Stimulated activated CD4-positive, alpha-beta T cell treated with anti-CD3 and anti-CD28 coated beads, Interleukin-4, amount 100 ng/mL, for 4 hours (primary cell): ENCODE data around the gene NCAN.

Experiments
- DNase-seq, 2 experiments: peaks; one replicate each; pipeline ENCODE4 v3.0.0-alpha.2; 2020

Gene NCAN

GRCh38 chr19:19262190-19263057, 50.7 kb downstream of the NCAN start:
- DNase-seq: no peak

- DNase-seq: no peak
Observed at GRCh38 chr19:19263886-19264487, 52.2 kb downstream of the NCAN start.

- DNase-seq: no peak
Observed at GRCh38 chr19:19267305-19267704, 55.5 kb downstream of the NCAN start.

- no peak for DNase-seq
Observed at GRCh38 chr19:19268453-19269385, 57.0 kb downstream of the NCAN start.

GRCh38 chr19:19269952-19270694, 58.4 kb downstream of the NCAN start:
- DNase-seq: no peak

- no peak for DNase-seq
Observed at GRCh38 chr19:19270749-19271571, 59.2 kb downstream of the NCAN start.

GRCh38 chr19:19271828-19272599, 60.3 kb downstream of the NCAN start:
- DNase-seq: no peak

- DNase-seq: no peak
Observed at GRCh38 chr19:19274146-19274545, 62.4 kb downstream of the NCAN start.

- DNase-seq: no peak
Observed at GRCh38 chr19:19274716-19275565, 63.2 kb downstream of the NCAN start.

GRCh38 chr19:19276386-19276785, 64.6 kb downstream of the NCAN start:
- DNase-seq: no peak

GRCh38 chr19:19276851-19277250, 65.1 kb downstream of the NCAN start:
- DNase-seq: no peak

- DNase-seq: no peak
Observed at GRCh38 chr19:19278315-19278714, 66.6 kb downstream of the NCAN start.

- no peak for DNase-seq
Observed at GRCh38 chr19:19279062-19279612, 67.4 kb downstream of the NCAN start.

GRCh38 chr19:19279853-19280252, 68.1 kb downstream of the NCAN start:
- no peak for DNase-seq

- no peak for DNase-seq
Observed at GRCh38 chr19:19280561-19280960, 68.8 kb downstream of the NCAN start.

- DNase-seq: no peak
Observed at GRCh38 chr19:19285686-19286085, 73.9 kb downstream of the NCAN start.

GRCh38 chr19:19292607-19293006, 80.8 kb downstream of the NCAN start:
- DNase-seq: no peak

- DNase-seq: no peak
Observed at GRCh38 chr19:19294914-19295313, 83.2 kb downstream of the NCAN start.

- no peak for DNase-seq
Observed at GRCh38 chr19:19296953-19297689, 85.4 kb downstream of the NCAN start.
